ENCODE data around the gene NCOR1. TPM values are rescaled to one million over a fixed set of nuclear protein-coding genes. Genes with fewer than 3 reads are reported as not detected.

The NCOR1 gene
- total and polyA plus RNA-seq, 2 of the 8 experiments (the other 6 are each of a cell fraction or from before 2014, with no cell fraction given) = 65.4 to 142 TPM

DNA sequence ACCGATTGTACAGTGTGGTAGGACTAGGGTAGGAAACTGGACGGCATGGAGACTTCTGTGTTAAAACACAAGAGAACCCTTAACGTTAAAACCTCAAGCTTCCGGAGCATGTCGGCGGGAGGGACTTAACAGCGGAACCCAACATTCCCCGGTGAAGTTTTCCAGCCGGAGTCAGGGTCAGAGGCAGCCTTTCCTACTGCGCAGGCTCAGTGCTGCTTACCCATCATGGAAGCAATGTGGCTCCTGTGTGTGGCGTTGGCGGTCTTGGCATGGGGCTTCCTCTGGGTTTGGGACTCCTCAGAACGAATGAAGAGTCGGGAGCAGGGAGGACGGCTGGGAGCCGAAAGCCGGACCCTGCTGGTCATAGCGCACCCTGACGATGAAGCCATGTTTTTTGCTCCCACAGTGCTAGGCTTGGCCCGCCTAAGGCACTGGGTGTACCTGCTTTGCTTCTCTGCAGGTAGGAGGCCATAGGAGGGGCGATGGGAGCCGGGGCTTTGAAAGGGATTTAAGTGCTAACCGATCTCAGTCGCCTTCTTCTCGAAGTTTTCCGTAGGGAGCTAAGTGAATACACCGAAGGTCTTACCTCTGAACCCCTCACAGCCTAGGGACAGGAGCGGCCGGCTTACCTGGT, 1.8 kb upstream of the NCOR1 start, which contains the start of gene PIGL (continued):
- no peak for TF ChIP-seq HDAC6 (IDR thresholded peaks at IDR 0.05; ENCODE audit: low read depth, low read length)
- no peak for TF ChIP-seq CEBPB (IDR thresholded peaks at IDR 0.05; ENCODE audit: low read depth, low read length)
- TF ChIP-seq TBP (IDR thresholded peaks at IDR 0.05; ENCODE audit: low read depth, low read length) = peak; percentile 99
- TF ChIP-seq TAF7 (optimal IDR thresholded peaks at IDR 0.05; ENCODE audit: borderline replicate concordance, low read depth, low read length) = peak; percentile 97
- TF ChIP-seq POLR2AphosphoS5 (IDR thresholded peaks at IDR 0.05; ENCODE audit: low read depth, low read length) = peak; percentile 98
- TF ChIP-seq SIRT6 (IDR thresholded peaks at IDR 0.05; ENCODE audit: low read length) = no peak
- peak; percentile 89 for TF ChIP-seq KDM5A (IDR thresholded peaks at IDR 0.05; ENCODE audit: low read length)
- peak; percentile 58 for TF ChIP-seq NRF1 (IDR thresholded peaks at IDR 0.05; ENCODE audit: low read depth, low read length)
- no peak for TF ChIP-seq CHD2 (IDR thresholded peaks at IDR 0.05; ENCODE audit: low read length)
- no peak for TF ChIP-seq CBX8 (IDR thresholded peaks at IDR 0.05; ENCODE audit: borderline replicate concordance, low read depth, low read length)
- TF ChIP-seq CHD1 (IDR thresholded peaks at IDR 0.05; ENCODE audit: low read depth, low read length) = no peak; the same call in 1 of the 2 replicates
- peak in 1 of 2 experiments; percentile 74; a peak in 2 of 4 replicates for TF ChIP-seq HDAC2 (IDR thresholded peaks at IDR 0.05; ENCODE audit: borderline replicate concordance in 1 of 2, low read depth in 2 of 2, low read length in 2 of 2)
- TF ChIP-seq RFX5 (IDR thresholded peaks at IDR 0.05; ENCODE audit: borderline replicate concordance, low read depth, low read length) = no peak
- peak; percentile 89; the same call in 1 of the 2 replicates for TF ChIP-seq ATF2 (IDR thresholded peaks at IDR 0.05; ENCODE audit: low read length)
- no peak for TF ChIP-seq SUZ12 (IDR thresholded peaks at IDR 0.05; ENCODE audit: low read length)
- TF ChIP-seq RNF2 (IDR thresholded peaks at IDR 0.05; ENCODE audit: borderline replicate concordance, low read depth, low read length, missing control alignments, poor library complexity, severe bottlenecking) = no peak
- peak; percentile 39 for TF ChIP-seq SAP30 (IDR thresholded peaks at IDR 0.05; ENCODE audit: insufficient read depth, insufficient replicate concordance, low read length)
- no peak for TF ChIP-seq BCL11A (IDR thresholded peaks at IDR 0.05; ENCODE audit: low read depth in 2 of 2, low read length in 2 of 2)
- peak; percentile 92 for TF ChIP-seq YY1 (IDR thresholded peaks at IDR 0.05; ENCODE audit: low read depth, low read length)
- peak; percentile 33; the same call in 1 of the 2 replicates for TF ChIP-seq SIX5 (IDR thresholded peaks at IDR 0.05; ENCODE audit: low read depth, low read length)
- TF ChIP-seq SRF (IDR thresholded peaks at IDR 0.05; ENCODE audit: low read depth, low read length) = 0 out of 2 replicates have a peak, but pooled peaks have one; percentile 30
- TF ChIP-seq, protein P1, sequence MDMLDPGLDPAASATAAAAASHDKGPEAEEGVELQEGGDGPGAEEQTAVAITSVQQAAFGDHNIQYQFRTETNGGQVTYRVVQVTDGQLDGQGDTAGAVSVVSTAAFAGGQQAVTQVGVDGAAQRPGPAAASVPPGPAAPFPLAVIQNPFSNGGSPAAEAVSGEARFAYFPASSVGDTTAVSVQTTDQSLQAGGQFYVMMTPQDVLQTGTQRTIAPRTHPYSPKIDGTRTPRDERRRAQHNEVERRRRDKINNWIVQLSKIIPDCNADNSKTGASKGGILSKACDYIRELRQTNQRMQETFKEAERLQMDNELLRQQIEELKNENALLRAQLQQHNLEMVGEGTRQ (IDR thresholded peaks at IDR 0.05; ENCODE audit: low read length) = no peak
